T-helper 22 cell (primary cell): ENCODE data around the gene KCNB1.

Experiments
- DNase-seq: peaks from one replicate; pipeline ENCODE4 v3.0.0-alpha.2; 2020; ENCODE audit warnings: low read depth

Gene KCNB1

GRCh38 chr20:49409302-49409974 lies 73.0 kb downstream of the KCNB1 start:
- no peak for DNase-seq

GRCh38 chr20:49408509-49409104 lies 73.9 kb downstream of the KCNB1 start:
- no peak for DNase-seq

GRCh38 chr20:49406666-49407065 lies 75.8 kb downstream of the KCNB1 start:
- DNase-seq = no peak

- no peak for DNase-seq
These were observed 76.8 kb downstream of the KCNB1 start for GRCh38 chr20:49405696-49406095.

- DNase-seq = no peak
These were observed 77.3 kb downstream of the KCNB1 start for GRCh38 chr20:49405062-49405683.

- DNase-seq = no peak
These were observed 78.0 kb downstream of the KCNB1 start for GRCh38 chr20:49404461-49404860.

- DNase-seq = no peak
These were observed 78.6 kb downstream of the KCNB1 start for GRCh38 chr20:49403911-49404310.

- DNase-seq = no peak
These were observed 79.5 kb downstream of the KCNB1 start for GRCh38 chr20:49403012-49403411.

- no peak for DNase-seq
These were observed 81.6 kb downstream of the KCNB1 start for GRCh38 chr20:49400904-49401303.

- DNase-seq = no peak
These were observed 82.1 kb downstream of the KCNB1 start for GRCh38 chr20:49400410-49400809.

GRCh38 chr20:49399329-49399728 lies 83.1 kb downstream of the KCNB1 start:
- no peak for DNase-seq

GRCh38 chr20:49398401-49399144 lies 83.9 kb downstream of the KCNB1 start:
- no peak for DNase-seq

- no peak for DNase-seq
These were observed 84.9 kb downstream of the KCNB1 start for GRCh38 chr20:49397525-49397924.

GRCh38 chr20:49396230-49396629 lies 86.2 kb downstream of the KCNB1 start:
- DNase-seq = no peak

- no peak for DNase-seq
These were observed 86.8 kb downstream of the KCNB1 start for GRCh38 chr20:49395659-49396058.

GRCh38 chr20:49395183-49395582 lies 87.3 kb downstream of the KCNB1 start:
- no peak for DNase-seq

- DNase-seq = no peak
These were observed 87.7 kb downstream of the KCNB1 start for GRCh38 chr20:49394757-49395156.

- DNase-seq = no peak
These were observed 88.2 kb downstream of the KCNB1 start for GRCh38 chr20:49394264-49394663.

- no peak for DNase-seq
These were observed 88.7 kb downstream of the KCNB1 start for GRCh38 chr20:49393803-49394202.

GRCh38 chr20:49392745-49393144 lies 89.7 kb downstream of the KCNB1 start:
- no peak for DNase-seq

GRCh38 chr20:49391404-49392245 lies 90.8 kb downstream of the KCNB1 start:
- DNase-seq = no peak

- no peak for DNase-seq
These were observed 92.6 kb downstream of the KCNB1 start for GRCh38 chr20:49389854-49390253.
